Neural crest cell (in vitro differentiated cells): ENCODE data around the gene CLPSL2. TPM values are rescaled to one million over a fixed set of nuclear protein-coding genes. Genes with fewer than 3 reads are reported as not detected.

ENCODE experiments used
- DNase-seq: peaks from one replicate; pipeline ENCODE4 v3.0.0; 2021; ENCODE audit warnings: low read depth, mixed read lengths, low spot score
- H3K27ac Mint-ChIP-seq: one replicate; pipeline ENCODE4 v1.8.0; 2021; ENCODE audit warnings: mild to moderate bottlenecking, mixed read lengths; ENCODE audit not compliant: unreplicated experiment
- H3K27me3 Mint-ChIP-seq: 2 replicates; pipeline ENCODE4 v1.8.0; 2021; ENCODE audit warnings: low read depth, mild to moderate bottlenecking, mixed read lengths
- H3K36me3 Mint-ChIP-seq: 2 replicates; pipeline ENCODE4 v1.8.0; 2021; ENCODE audit warnings: low read depth, mild to moderate bottlenecking, mixed read lengths
- H3K4me1 Mint-ChIP-seq: 2 replicates; pipeline ENCODE4 v1.8.0; 2021; ENCODE audit warnings: mixed read lengths
- H3K4me3 Mint-ChIP-seq: one replicate; pipeline ENCODE4 v1.8.0; 2021; ENCODE audit warnings: mild to moderate bottlenecking, mixed read lengths
- H3K9me3 Mint-ChIP-seq: 2 replicates; pipeline ENCODE4 v1.8.0; 2021; ENCODE audit warnings: mixed read lengths
- CTCF ChIP-seq: fragments of 200-600 bp; sonication (generic); conservative IDR thresholded peaks from 2 replicates; pipeline ENCODE4 v1.5.0; 2021; ENCODE audit warnings: antibody characterized with exemption, mild to moderate bottlenecking
- total RNA-seq: library from RNA; stranded (reverse); gene quantifications from 2 replicates; pipeline ENCODE4 v1.2.1, GENCODE V29; 2021

Gene CLPSL2
- total RNA-seq, 1 donor from 2014 or later = not detected

- H3K27me3 Mint-ChIP-seq = peaks cover 68% of the 10 kb centered on the region
- no peaks in the 10 kb centered on the region for H3K9me3 Mint-ChIP-seq
- H3K4me1 Mint-ChIP-seq = peaks cover 8% of the 10 kb centered on the region
- DNase-seq = no peak
- H3K27ac Mint-ChIP-seq = no peak overlapping the region
- TF ChIP-seq CTCF = no peak
- H3K36me3 Mint-ChIP-seq = no peaks in the 10 kb centered on the region
- H3K4me3 Mint-ChIP-seq = no peak overlapping the region
Measured at GRCh38 chr6:35765739-35766138, 10.7 kb upstream of the CLPSL2 start.

GRCh38 chr6:35769211-35769610, 7.2 kb upstream of the CLPSL2 start:
- TF ChIP-seq CTCF = no peak
- Mint-ChIP-seq H3K27me3 (peaks cover 40% of the 10 kb centered on the region), H3K27ac (no peak overlapping the region), H3K4me3 (no peak overlapping the region), H3K9me3 (no peaks in the 10 kb centered on the region), H3K36me3 (no peaks in the 10 kb centered on the region), H3K4me1 (peaks cover 5% of the 10 kb centered on the region)
- DNase-seq = no peak

GRCh38 chr6:35771343-35771627, 5.1 kb upstream of the CLPSL2 start:
- Mint-ChIP-seq H3K27me3 (peaks cover 34% of the 10 kb centered on the region), H3K36me3 (no peaks in the 10 kb centered on the region), H3K27ac (no peak overlapping the region), H3K4me3 (no peak overlapping the region), H3K4me1 (no peaks in the 10 kb centered on the region), H3K9me3 (no peaks in the 10 kb centered on the region)
- no peak for TF ChIP-seq CTCF
- DNase-seq = no peak

GRCh38 chr6:35774116-35774794, 2.1 kb upstream of the CLPSL2 start:
- Mint-ChIP-seq H3K9me3 (no peaks in the 10 kb centered on the region), H3K36me3 (no peaks in the 10 kb centered on the region), H3K27me3 (peaks cover 29% of the 10 kb centered on the region), H3K4me1 (no peaks in the 10 kb centered on the region), H3K4me3 (peak overlapping the region; percentile 49), H3K27ac (no peak overlapping the region)
- no peak for DNase-seq
- no peak for TF ChIP-seq CTCF

GRCh38 chr6:35775031-35775430, 1.4 kb upstream of the CLPSL2 start:
- H3K27ac Mint-ChIP-seq = no peak overlapping the region
- no peak overlapping the region for H3K4me3 Mint-ChIP-seq
- no peak for TF ChIP-seq CTCF
- no peaks in the 10 kb centered on the region for H3K9me3 Mint-ChIP-seq
- no peak for DNase-seq
- peaks cover 25% of the 10 kb centered on the region for H3K27me3 Mint-ChIP-seq
- no peaks in the 10 kb centered on the region for H3K4me1 Mint-ChIP-seq
- no peaks in the 10 kb centered on the region for H3K36me3 Mint-ChIP-seq
